Stimulated activated CD8-positive, alpha-beta memory T cell treated with anti-CD3 and anti-CD28 coated beads, Interleukin-12 subunit alpha, Interleukin-12 subunit beta, amount 100 ng/mL, for 24 hours (primary cell): ENCODE data around the gene SLC52A3.
"Not testable (repeated sequence)": the region's sequence is repeated elsewhere in the genome, so short reads cannot be mapped to it uniquely, and the experiment has no call there.

Experiments used
- DNase-seq: peaks from one replicate; pipeline ENCODE4 v3.0.0-alpha.2; 2020; ENCODE audit errors: extremely low read depth

Gene SLC52A3

DNA sequence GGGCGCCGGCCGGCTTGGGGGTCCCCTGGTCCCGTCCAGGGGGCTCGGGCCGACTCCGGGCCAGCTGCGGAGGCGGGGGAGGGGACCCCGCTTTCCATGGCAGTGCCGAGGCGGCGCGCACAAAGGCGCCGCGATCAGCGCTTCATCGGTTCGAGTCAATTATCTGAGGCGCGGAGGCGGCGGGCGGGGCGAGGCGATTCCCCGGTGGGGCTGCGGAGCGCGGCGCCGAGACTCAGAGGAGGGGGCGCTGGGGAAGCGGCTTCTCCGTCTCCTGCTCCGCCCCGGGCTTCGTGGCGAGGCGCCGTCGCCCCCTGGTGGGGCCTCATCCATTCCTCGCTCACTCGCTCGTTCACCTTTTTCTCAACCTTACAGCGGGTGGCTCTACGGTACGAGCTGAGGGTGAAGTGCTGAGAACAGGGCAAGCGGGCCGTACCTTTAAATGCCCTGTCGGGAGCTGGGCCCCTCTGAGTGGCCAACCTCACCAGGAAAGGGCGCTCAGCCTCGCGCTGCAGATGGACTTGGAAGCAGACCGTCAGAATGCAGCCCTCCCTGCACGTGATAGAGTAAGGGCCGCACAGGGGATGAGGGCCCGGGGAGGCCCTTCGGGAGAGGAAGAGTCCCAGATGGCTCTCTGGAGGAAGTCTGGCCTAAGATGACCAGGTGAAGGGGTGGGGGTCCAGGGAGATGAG lies 39.9 kb downstream of the SLC52A3 start:
- DNase-seq: peak; percentile 16

DNA sequence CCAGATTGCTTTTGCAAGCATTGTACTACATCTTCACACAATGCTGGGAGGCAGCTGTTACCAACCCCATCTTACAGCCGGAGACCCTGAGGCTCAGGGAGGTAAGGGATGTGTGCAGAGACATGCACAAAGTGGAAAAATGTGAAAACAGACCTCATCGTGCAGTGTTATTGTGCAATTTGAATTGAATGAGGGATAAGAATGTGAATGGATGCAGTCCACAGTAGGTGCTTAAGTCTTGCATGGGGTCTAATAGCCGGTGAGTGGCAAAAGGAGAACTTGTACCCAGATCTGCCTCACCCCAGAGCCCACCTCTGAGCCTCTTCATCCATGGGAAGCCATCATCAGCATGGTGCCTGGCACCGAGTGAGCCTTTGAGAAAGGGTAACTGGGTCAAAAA lies 42.1 kb downstream of the SLC52A3 start:
- DNase-seq: no peak

DNA sequence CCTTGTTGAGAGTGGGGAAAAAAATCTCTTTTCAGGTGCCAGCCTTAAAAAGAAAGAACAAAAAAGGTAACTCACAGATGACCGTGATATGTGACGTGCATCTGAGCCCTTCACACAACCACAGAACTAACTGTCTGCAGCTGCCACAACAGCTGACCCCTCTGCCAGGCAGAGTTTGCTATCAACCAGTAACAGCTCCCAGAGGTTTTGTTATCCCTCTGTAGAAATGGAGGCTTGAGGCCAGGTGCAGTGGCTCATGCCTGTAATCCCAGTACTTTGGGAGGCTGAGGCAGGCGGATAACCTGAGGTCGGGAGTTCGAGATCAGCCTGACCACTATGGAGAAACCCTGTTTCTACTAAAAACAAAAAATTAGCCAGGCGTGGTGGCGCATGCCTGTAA lies 42.8 kb downstream of the SLC52A3 start:
- no peak for DNase-seq

DNA sequence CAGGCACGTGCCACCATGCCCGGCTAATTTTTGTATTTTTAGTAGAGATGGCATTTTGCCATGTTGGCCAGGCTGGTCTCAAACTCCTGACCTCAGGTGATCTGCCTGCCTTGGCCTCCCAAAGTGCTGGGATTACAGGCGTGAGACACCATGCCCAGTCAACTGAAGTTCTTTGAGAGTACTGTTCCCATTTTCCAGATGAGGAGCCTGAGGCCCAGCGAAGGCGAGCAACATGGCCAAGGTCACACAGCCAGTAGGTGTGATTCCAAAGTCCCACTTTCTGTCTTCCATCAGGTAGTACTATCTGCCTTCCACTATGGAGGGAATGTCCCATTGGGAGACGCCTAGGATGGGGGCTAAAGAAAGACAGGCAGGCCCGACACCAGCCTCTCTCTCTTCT lies 43.5 kb downstream of the SLC52A3 start:
- not testable (repeated sequence) for DNase-seq

DNA sequence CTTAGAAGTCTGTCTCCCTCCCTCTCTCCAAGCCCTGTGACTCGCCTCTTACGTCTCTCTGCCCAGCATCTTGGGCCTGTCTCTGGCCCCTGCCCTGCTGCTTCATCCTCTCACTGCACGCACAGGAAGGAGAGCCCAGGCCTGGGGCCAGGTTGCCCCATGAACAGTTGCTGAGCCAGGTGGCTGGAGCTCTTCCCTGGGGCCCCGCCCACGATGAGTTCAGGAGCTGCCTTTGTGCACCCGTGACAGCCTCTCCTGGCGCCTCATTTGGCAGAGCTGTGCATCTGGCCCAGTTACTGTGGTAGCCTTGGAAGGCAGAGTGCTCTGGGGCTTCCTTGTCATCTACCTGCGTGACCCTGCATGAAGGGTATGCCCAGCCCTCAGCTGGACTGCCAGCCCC lies 44.5 kb downstream of the SLC52A3 start:
- DNase-seq: no peak

DNA sequence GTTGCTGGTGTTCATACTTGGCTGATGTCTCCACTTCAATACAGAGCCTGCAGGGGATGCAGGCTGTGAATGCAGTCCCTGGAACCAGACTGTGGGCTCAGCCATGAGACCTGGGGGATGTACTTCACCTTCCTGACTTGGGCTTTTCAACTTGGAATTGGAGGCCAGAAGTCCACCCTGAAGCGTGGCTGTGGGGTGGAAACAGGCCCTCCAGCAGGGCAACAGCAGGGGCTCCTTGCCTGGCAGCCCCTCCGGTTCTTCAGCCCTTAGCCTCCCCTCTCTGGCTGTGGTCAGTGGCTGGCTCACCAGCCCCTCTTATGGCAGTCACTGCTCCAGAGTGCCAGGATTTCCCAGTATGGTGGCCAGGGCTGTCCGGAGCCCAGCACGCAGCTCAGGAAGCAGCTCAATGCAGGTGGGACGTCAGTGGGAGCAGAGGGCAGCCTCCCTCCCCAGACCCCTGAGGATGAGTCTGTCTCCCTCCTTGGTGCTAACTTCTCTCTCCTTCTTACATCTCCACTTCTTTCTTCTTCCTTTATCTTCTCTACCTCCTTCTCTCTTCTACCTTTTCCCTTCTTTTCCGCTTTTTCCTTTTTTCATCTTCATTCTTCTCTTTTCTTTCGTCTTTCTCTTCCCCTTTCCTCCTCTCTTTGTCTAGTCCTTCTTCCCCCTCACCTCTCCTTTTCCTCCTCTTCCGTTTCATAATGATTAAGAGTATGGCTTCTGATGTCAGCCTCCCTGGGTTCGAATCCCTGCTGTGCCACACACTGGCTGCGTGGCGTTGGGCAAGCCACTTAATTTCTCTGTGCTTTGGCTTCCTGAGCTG lies 45.3 kb downstream of the SLC52A3 start:
- DNase-seq: no peak

DNA sequence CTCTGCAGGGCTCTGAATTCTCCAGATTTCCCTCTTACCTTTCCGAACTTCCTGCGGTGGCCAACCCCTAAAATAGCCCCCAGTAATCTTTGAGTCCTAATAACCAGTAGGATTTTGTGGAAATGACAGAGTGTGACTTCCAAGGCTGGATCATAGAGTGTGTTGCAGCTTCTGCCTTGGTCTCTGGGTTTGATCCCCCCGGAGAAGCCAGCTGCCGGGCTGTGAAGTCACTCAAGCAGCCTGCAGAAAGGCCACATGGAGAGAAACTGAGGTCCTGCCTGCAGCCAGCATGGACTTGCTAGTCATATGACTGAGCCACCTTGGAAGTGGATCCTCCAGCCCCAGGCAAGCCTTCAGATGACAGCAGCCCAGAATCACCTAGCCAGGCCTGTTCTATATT lies 46.4 kb downstream of the SLC52A3 start:
- DNase-seq: no peak

DNA sequence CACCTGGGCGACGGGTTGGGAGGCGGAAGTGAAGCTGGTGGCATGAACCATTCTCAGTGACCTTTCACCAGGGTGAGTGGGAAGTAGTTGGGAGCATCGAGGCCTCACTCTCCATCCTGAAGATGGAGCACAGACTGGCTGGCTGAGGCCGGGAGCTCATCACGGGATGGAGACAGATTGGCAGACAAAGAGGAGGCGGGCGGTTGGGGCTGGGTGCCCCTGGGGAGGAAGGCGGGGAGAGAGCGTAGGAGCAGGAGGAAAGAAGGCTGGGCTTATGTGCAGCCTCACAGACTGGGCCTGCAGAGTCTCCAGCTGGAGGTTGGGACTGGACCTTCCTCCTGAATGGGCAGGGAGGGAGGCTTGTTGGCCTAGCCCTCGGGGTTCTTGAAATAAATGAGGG lies 48.5 kb downstream of the SLC52A3 start:
- DNase-seq: no peak

DNA sequence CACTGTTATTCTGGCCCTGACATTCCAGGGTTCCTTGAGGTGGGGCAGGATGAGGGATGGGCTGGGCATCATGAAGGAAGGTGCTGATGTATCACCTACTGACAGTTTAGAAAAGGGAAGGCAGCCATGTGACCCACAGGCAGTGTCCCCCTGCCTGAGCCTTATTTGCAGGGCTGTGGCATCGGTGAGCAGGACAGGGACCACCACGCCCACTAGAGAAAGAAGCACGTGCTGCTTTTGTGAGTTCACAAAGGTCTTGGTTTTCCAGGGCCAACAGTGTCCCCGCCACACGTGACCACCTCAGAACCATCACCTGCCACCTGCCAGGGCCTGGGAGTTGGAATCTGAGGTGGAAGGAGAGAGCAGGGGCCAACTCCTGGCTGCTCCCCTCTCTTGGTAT lies 49.2 kb downstream of the SLC52A3 start:
- DNase-seq: no peak

DNA sequence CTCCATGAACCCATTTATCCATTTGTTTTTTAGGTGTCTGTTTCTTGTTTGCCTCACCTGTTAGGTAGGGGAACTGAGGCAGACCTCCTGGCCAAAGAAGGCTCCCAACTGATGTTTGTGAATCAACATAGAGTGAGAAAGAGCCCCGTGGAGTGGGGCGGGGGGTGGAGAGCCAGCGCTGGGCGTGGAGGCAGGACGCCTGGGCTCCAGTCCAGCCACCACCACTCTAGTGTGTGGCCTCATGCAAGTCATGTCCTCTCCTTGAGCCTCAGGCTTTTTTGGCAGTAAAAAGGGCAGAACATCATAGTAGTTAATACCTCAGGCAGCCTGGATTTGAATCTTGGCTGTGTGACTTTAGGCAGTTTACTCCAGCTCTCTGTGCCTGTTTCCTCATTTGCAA lies 50.5 kb downstream of the SLC52A3 start:
- DNase-seq: no peak

DNA sequence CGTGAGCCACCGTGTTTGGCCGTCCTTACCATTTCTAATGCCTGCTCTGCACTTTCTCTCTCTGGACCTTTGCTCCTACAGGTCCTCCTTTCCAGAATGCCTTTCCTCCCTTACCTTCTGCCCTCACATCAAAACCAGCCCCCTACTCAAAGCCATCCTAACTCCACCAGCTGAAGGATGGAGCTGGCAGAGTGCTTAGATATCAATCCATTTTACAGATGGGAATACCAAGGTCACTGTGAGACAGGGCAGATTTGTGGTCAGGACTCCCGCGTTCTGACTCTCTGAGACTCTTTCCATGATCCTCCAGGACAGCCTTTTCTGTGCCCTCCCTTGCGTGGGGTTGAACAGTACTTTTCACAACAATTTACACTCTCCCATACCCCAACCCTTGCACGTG lies 51.0 kb downstream of the SLC52A3 start:
- DNase-seq: no peak

DNA sequence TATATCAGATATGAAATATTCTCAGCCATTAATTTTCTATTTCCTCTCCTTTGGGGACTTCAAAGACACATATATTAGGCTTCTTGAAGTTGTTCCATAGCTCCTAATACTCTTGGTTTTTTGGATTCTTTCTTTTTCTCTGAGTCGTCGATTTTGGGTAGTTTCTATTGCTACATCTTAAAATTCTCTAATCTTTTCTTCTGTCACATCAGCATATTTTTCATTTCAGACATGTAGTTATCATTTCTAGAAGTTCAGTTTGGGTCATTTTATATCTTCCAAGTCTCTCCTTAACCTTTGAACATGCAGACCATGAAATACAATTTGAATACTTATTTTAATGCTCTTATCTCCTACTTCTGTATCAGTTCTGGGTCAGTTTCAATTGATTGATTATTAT lies 53.8 kb downstream of the SLC52A3 start:
- no peak for DNase-seq

DNA sequence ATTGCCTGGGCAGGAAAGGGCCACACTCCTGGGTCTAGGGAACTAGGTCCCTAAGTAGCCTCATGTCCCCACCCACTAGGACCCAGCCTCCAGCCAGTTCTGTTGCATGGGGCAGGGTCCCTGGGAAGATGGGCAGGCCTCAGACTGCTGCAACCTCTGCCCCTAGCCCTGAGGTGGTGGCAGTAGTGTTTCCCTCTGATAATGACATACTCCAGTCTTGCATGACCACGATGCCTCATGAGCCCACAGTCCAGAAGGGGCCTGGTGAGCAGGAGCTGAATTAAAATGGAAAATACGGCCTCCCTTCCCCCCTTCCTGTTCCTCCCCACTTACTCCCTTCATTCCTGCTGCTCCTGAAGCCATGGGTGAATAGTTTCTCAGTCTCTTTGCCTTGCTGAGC lies 56.7 kb downstream of the SLC52A3 start:
- no peak for DNase-seq

DNA sequence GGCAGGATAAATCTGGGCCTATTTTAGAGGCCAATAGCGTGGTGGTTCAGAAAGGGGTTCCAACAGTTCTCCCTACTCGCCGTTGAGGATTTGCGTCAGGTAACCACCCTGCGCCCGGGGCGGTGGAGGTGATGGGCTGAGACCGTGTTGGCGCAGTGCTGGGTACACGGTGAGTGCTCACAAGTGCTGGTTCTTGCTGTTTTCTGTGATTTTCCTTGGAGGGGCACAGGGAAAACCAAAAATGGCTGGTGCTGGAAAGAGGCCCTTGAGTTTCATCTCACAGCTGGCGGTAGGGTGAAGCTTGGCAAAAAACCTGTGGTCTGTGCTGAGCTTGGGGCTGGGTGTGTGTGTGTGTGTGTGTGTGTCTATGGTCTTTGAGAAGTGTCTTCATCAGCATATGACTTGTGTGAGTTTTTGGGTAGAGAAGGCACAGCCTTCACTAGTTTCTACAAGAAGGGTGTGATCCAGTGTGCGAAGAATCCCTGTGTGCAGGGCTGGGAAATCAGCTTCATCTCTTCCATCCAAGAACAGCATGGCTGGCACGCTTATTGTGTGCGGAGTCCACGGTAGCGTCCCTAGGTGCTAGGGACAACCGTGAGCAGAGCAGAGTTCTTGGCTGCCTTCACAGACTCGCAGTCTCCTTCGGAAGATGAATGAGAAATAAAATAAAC lies 57.4 kb downstream of the SLC52A3 start:
- DNase-seq: no peak
